GM12892 (cell line): Measurements from ENCODE around the gene CEACAM16.

Source experiments
- POLR2A ChIP-seq: IDR thresholded peaks from 2 replicates; pipeline ENCODE4 v1.6.1; 2011; ENCODE audit warnings: low read depth, low read length, control low read depth
- POLR2AphosphoS5 ChIP-seq: IDR thresholded peaks from 2 replicates; pipeline ENCODE4 v1.6.1; 2011; ENCODE audit warnings: low read depth, low read length, control low read depth

- TF ChIP-seq POLR2A: no peak
- no peak for TF ChIP-seq POLR2AphosphoS5
These were observed 57.2 kb downstream of the CEACAM16 start for GRCh38 chr19:44756089-44756562.
